ENCODE data around the gene TMEM164.

DNA sequence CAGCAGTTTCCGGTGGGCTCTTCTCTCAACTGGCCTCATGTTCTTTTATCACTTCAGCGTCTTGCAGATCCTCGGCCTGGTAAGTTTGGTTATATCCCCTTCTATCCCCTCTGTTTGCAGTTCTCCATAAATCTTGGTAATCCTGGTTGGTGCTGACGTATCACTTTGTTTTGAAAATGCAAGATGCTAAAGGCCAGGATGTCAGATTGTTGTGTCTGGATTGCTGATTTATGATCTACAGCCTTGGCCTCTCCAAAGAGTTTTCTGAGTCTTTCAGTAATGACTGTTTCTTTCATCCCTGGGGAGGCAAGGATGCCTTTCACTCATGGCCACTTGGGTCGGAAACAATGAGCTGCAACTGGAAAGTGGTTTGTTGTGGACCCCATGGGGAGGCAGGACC is 168.5 kb downstream of the TMEM164 start:
- TF ChIP-seq, protein P1, sequence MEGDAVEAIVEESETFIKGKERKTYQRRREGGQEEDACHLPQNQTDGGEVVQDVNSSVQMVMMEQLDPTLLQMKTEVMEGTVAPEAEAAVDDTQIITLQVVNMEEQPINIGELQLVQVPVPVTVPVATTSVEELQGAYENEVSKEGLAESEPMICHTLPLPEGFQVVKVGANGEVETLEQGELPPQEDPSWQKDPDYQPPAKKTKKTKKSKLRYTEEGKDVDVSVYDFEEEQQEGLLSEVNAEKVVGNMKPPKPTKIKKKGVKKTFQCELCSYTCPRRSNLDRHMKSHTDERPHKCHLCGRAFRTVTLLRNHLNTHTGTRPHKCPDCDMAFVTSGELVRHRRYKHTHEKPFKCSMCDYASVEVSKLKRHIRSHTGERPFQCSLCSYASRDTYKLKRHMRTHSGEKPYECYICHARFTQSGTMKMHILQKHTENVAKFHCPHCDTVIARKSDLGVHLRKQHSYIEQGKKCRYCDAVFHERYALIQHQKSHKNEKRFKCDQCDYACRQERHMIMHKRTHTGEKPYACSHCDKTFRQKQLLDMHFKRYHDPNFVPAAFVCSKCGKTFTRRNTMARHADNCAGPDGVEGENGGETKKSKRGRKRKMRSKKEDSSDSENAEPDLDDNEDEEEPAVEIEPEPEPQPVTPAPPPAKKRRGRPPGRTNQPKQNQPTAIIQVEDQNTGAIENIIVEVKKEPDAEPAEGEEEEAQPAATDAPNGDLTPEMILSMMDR (conservative IDR thresholded peaks at IDR 0.05 in 1 of 2, IDR thresholded peaks at IDR 0.05 in 1 of 2; ENCODE audit: extremely low read depth in 1 of 2, insufficient read depth in 1 of 2, low read depth in 1 of 2, low read length in 2 of 2), result no peak
- no peak for TF ChIP-seq EZH2 (IDR thresholded peaks at IDR 0.05; ENCODE audit: borderline replicate concordance, low read length)

Measured in mammary epithelial cell (primary cell).